Measurements from ENCODE around the gene TM9SF4.

TM9SF4 gene

DNA sequence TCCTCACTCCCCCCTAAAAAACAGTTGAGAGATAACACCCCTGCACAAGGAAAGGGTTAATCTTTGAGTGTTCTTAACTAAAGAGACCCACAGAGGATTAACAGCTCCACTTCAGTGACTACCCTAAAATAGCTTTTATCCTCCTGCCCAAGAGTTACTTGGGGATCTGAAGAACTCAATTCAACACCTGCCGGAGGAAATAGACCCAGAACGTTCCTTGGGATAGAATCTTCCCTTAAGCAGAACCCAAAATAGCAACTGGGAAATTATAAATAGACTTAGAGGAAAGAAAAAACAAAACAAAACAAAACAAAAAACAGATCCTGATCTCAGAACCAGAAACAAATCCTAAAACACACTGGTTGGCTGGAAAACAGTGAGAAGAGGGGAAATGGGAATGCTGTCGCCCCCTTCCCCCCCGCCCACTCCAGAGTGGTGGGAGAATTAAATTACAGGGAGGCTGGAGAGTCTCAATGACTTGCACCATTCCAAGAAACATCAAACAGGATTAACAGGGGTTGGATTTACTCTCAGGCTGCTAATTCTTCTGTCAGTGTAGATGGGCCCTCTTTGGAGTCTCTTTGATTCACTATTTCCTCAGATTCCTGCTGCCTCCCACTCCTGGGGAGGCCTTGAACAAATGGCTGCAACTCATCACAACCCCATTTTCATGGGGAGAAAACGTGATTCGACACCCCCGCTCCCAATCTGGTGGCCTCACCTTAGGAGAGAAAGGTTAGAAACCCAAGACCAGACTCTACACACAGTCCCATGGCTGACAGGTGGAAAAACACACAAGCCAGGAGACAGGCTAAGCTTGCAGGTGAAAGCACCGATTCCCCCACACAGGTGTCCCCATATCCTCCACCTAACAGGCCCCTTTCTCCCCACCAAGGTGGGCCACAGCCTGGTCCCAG, 96.6 kb downstream of the TM9SF4 start:
- DNase-seq (ENCODE audit: low spot score): no peak

DNA sequence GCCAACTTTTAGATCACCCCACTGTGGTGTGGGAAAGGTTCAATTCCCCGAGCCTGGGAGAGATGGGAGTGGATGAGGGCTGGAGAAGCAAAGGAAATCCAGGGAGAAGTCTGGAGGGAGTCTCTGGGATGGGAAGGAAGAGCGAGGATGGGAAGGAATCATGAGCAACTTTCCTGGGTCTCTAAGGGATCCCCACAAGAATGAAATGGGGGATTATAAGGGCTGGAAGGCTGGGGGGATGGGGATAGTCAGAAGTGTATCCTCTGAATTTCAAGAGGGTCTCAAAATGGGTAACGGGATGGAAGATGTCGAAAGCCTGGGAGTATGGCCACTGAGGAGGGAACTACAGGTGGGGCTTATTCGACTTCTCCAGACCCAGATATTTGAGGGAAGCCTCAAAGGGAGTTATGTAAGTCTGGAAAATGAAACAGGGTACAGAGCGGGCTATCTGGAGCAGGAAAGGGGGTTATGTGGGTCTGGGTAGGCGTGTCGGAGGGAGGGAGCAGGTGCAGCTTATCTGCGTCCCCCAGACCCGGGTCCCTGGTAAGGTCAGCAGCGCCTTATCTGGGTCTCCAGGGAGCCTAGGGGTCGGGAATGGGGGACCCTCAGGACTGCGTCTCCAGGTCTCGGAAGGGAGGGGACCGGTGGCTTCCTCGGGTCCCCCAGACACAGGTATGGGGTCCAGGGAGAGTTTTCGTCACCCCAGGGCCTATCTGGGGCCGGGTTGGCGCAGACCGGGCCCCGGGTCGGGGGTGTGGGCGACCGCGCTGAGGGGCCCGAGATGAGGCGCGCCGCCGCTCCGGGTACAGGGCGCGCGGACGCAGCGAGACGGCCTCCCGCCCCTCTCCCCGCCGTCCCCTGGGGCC, 97.5 kb downstream of the TM9SF4 start:
- no peak for DNase-seq (ENCODE audit: low spot score)

DNA sequence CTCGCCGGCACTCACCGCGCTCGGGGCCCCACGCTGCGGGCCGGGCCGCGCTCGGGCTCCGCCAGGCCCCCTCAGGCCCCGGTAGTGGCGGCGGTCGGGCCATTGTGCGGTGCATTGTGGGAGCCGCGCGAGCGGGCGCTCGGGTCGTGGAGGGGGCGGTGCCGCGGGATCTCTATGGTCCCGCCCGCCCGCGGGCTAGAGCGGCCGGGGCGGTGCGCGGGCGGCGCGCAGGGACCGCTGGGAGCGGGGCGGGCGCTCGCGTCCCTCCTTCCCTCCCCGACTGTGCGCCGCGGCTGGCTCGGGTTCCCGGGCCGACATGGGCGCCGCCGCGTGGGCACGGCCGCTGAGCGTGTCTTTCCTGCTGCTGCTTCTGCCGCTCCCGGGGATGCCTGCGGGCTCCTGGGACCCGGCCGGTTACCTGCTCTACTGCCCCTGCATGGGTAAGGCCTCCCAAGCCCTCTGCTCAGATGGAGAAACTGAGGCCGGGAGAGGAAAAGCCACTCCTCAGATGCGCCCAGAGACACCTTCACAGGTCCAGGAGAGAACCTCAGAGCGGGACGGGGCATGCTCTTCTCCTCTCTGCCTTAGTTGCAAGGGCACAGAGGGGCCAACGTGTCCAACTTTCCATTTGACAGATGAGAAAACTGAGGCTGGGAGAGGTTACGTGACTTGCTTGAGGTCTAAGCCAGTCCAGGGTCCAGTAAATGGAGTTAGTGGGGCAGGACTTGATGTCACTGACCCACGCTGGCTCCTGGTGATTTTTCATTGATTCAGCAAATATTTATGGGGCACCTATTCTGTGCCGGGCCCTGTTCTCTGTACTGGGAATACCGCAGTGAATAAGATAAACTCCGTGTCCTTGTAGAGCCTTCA, 98.3 kb downstream of the TM9SF4 start, which contains the start of the genes PLAGL2 and POFUT1:
TSS of gene PLAGL2 (minus strand) at position 118 of the 873 bp plus-strand sequence. CDS start 5,565 bp downstream, outside the sequence.
TSS of gene POFUT1 (plus strand) at position 255 of the 873 bp plus-strand sequence. CDS start at position 317, 62 bp downstream.
- DNase-seq (ENCODE audit: low spot score): peak; percentile 91

DNA sequence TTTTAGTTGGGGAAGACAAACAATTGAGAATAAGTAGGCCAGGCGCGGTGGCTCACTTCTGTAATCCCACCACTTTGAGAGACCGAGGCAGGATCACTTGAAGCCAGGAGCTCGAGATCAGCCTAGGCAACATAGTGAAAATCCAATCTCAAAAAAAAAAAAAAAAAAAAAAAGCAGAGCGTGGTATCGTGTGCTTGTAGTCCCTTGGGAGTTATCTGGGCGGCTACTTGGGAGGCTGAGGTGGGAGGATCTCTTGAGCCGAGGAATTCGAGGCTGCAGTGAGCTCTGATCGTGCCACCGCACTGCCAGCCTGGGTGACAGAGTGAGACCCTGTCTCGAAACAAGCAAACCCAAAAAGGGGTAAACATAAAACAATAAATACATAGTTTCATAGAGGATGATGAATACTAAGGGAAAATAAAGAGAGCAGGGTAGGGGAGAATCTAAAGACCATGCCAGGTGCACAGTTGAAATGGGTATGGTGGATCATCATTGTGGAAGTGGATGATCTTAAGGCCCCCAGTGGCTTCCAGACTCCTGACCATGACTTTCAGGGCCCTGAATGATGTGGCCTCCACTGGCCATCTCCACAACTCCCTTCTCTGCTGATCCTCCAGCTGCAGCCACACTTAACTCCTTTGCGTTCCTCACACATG, 99.1 kb downstream of the TM9SF4 start:
- no peak for DNase-seq (ENCODE audit: low spot score)

DNA sequence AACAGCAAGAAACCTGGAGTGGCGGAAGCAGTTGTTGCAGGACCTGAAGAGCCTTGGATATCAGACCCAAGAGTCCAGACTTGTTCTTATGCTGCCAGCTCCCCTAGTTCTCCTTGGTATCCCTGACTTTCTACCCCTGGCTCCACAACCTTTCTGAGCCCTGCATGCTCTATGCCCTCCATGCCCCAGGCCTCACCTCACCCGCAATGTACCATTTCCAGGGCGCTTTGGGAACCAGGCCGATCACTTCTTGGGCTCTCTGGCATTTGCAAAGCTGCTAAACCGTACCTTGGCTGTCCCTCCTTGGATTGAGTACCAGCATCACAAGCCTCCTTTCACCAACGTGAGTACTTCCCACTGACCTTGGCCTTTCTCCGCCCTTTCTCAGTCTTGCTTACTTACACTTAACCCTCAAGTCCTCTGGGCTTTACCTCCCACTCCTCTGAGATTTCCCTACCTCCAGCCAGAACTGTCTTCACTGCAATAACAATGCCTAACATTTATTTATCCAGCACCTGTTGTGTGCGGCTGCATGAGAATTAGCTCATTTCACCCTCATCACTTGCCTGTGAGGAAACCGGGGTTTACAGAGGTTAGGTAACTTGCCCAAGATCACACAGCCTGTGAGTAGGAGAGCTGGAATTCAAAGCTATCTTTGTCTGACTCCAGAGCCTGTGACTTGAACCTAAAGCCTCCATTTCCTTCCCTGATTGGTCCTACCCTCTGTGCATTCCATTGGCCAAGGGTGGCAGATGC, 100.5 kb downstream of the TM9SF4 start:
- no peak for DNase-seq (ENCODE audit: low spot score)

DNA sequence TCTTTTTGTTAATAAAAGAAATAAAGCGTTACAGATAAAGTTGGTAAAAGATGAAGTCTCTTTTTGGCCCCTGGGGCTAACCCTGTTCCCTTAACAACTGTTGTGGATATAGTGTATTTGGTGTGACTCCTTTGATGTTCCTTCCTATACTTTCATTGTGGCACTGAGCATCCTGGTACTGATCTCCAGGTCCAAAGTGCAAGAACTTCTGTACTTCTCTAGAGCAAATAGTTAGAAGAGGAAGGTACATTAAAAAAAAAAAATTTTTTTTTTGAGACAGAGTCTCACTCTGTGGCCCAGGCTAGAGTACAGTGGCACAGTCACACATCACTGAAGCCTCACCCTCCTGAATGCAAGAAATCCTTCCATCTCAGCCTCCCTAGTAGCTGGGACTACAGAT, 104.4 kb downstream of the TM9SF4 start:
- DNase-seq (ENCODE audit: low spot score): no peak

DNA sequence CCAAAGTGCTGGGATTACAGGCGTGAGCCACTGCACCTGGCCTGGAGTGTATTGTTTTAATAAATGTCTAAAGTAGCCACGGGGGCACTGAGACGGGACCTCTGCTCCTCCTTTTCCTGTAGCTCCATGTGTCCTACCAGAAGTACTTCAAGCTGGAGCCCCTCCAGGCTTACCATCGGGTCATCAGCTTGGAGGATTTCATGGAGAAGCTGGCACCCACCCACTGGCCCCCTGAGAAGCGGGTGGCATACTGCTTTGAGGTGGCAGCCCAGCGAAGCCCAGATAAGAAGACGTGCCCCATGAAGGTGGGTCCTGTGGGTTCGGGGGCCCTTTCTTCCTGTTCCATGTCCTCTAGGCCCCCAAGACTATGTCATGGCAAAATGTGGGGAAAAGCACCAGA, 105.6 kb downstream of the TM9SF4 start:
- DNase-seq (ENCODE audit: low spot score): no peak

DNA sequence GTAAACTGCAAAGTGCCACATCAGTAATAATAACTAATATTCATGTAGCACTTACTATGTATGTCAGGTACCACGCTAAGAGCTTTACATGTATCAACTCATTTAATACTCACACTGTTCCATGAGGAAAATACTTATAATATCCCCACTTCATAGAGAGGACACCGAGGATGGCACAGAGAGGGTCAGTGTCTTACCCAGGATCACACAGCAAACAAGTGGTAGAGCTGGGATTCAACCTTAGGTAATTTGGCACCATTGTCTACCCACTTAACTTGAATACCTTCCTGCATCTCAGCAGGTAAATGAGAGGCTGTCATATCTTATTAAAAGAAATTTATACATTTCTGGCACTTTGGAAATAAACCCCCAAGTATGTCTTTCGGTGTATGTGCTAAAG, 106.2 kb downstream of the TM9SF4 start:
- DNase-seq (ENCODE audit: low spot score): no peak

DNA sequence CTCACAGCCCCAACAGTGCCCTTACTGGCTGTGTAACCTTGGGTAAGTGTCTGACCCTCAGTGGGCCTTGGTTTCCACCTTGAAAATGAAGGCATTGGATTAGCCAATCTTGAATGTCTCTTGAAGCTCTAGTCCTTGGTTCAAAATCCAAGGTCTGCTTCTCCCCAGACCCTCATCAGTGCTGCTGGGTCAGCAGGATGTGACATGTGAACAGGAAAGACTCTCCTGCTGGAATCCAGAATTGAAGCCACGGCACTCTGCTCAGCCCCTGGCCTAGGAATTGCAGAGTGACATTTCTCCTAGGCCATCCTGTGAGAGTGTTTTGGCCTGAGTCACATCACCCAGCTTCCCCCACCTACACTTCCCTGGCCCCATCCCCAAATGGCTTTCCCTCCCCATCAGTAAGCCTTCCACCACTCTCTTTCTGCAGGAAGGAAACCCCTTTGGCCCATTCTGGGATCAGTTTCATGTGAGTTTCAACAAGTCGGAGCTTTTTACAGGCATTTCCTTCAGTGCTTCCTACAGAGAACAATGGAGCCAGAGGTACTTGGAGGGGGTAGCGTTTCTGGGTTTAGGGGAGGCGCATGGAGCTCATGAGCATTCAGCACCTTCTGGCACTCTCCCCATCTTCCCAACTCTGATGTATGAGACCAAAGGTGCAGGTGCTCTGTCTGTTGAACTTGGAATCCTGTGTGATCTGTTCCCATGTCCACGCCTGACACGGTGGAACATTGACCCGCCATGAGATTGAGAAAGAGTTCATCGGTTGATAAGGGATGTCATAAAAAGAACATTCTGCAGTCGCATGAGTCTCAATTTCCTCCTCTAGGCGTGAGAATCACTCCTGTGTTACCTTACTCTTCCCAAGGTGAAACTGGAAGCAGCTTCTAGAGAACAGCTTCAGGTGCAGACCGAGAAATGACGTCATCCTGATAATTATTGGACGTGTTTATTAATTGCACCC, 106.9 kb downstream of the TM9SF4 start:
- DNase-seq (ENCODE audit: low spot score): no peak
